Measurements from ENCODE around the gene ZDHHC14.

GRCh38 chr6:157562997-157563396, 182.0 kb downstream of the ZDHHC14 start:
- no peak for TF ChIP-seq CTCF (IDR thresholded peaks at IDR 0.05)
- TF ChIP-seq POLR2A (IDR thresholded peaks at IDR 0.05), result no peak
